HG03196 (cell line): Measurements from ENCODE around the gene GRAP2.

ENCODE experiments used
- ATAC-seq: cut with Tn5 transposase; IDR thresholded peaks from one replicate; pipeline ENCODE4 v1.9.1; 2021; ENCODE audit not compliant: unreplicated experiment

GRAP2 gene

GRCh38 chr22:39960791-39961746 is 60.2 kb downstream of the GRAP2 start:
- ATAC-seq, result peak; percentile 89

DNA sequence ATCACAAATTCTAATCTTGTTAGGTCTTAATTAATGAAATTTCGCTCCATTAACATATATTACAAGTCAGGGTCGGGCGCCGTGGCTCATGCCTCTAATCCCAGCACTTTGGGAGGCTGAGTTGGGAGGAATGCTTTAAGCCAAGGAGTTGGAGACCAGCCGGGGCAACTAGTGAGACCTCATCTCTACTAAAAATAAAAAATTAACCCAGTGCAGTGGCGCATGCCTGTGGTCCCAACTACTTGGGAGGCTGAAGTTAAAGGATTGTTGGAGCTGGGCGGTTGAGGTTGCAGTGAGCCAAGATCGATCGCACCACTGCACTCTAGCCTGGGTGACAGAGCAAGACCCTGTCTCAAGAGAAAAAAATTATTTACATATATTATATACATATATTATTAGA is 61.2 kb downstream of the GRAP2 start:
- ATAC-seq, result no peak

GRCh38 chr22:39965748-39966147 is 64.9 kb downstream of the GRAP2 start:
- no peak for ATAC-seq

- ATAC-seq, result no peak
Observed at GRCh38 chr22:39966470-39966869, 65.6 kb downstream of the GRAP2 start.

DNA sequence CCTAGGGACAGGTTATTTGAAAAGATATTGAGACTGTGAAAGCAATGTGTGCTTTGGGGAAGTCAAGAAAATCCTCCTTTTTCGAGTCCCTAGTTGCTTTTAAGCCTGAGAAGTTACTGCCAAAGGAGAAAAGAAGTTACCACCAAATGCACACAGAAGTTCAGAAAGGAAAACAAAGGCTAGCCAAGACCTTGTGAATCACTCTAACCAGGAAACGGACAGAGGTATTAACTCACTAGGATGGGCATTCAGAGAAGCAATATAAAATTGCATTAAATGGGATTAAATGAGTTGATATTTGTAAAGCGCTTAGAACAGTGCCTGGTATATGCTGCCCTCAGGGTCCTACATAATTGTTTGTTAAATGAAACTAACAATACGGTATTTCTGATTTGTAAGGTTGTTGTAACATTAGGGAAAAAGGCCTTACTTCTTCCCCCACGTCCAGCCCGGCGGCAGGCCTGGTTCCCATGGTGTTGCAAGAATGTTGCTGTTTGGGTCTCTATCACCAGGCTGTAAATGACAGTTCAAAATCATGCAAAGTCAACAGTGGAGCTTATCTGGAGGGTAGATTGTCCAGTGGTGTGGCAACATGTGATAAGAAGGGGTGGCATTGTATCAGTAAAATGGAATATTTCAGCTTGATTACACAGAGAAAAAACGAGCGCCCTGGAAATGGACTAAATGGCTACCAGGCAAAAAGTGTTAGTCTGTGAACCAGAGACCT is 66.4 kb downstream of the GRAP2 start:
- no peak for ATAC-seq

DNA sequence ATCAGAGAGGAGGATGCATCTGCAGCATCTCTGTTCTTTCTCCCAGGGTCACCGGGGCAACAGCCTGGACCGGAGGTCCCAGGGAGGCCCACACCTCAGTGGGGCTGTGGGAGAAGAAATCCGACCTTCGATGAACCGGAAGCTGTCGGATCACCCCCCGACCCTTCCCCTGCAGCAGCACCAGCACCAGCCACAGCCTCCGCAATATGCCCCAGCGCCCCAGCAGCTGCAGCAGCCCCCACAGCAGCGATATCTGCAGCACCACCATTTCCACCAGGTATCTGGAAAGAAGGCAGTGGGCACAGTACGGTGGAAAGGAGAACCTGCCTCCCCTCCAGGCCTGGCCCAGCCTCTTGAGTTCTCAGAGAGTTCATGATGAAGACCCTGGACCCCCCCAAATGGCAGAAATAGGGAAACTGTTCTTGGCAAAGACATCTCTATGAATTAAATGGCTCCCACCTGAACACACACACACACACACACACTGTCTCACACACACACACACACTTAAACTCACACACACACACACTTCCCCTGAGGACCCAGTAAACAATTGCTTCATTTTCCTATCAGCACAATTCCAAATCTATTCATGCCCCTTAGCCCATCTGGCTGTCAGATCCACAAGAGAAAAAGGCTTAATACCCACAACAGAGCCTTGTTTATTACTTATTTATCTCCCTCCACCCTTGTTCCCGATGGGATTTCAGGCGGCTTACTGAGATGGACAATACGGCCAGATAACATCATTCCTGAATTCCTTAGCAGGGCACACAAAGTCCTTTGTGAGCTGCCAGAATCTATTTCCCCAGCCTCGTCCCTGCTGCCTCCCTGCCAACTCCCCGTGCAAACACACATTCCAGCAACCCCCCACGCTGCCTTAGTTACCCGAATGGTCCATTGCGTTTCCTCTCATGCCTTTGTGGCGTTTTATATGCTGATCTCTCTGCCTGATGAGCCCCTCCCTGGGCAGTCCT is 67.4 kb downstream of the GRAP2 start:
- no peak for ATAC-seq

DNA sequence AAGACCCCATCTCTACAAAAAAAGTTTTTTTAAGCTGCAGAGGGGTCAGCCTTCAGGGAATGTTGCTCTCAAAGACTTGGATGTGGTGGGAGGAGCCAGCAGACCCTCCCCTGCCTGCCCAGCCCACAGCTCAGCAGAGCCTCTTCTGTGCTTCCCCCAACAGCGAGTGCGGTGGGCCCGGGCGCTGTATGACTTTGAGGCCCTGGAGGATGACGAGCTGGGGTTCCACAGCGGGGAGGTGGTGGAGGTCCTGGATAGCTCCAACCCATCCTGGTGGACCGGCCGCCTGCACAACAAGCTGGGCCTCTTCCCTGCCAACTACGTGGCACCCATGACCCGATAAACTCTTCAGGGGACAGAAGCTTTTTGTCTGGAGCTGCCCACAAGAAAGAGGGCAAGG is 69.9 kb downstream of the GRAP2 start:
- ATAC-seq, result no peak

DNA sequence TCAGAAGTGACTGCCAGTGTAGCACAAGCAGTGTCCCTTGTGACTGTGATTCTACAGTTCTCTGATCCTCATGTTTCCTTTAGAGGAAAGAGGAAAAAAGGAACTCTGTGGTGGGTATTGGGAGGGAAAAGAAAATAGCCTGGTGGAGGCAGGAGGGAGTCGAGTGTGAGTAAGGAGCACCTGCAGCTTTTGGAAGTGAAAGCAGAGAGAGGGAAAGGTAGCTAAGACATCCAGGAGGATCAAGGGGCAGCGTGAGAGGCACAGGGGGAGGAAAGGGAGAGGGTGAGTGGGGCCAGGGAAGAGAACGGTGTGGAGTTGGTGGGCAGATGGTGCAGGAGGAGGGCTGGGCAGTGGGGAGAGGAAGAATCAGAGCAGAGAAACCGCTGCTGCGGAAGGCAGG is 71.8 kb downstream of the GRAP2 start:
- no peak for ATAC-seq

- ATAC-seq, result no peak
Observed at GRCh38 chr22:39973656-39974055, 72.8 kb downstream of the GRAP2 start.

DNA sequence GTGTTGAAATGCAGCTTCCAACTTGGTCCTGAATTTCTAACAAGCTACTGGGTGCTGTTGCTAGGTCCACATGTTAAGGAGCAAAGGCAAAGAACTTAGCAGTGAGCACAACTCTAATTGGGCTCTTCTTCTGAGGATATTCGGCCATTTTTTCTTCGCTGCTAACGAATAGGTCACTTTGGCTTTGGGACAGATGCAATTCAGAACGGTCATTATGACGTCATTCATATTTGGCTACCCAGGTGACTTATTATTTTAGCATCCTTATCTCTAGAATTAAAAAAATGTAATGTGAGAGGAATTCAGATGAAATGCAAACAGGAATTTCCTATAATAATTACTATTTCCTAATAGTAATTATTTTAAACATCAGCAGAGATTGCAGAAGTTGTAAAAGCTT is 73.2 kb downstream of the GRAP2 start:
- no peak for ATAC-seq

DNA sequence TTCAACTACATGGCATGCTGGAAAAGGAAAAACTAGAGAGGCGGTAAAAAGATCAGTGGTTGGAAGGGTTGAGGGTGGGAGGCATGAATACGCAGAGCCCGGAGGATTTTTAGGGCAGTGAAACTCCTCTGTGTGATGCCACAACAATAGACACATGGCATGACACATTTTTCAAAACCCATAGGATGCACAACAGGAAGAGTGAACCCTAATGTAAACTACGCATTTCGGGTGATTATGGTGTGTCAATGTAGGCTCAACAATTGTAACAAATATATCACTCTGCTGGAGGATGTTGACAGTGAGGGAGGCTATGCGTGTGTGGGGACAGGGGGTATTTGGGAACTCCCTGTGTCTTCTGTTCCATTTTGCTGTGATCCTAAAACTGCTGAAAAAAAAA is 78.2 kb downstream of the GRAP2 start:
- ATAC-seq, result no peak

DNA sequence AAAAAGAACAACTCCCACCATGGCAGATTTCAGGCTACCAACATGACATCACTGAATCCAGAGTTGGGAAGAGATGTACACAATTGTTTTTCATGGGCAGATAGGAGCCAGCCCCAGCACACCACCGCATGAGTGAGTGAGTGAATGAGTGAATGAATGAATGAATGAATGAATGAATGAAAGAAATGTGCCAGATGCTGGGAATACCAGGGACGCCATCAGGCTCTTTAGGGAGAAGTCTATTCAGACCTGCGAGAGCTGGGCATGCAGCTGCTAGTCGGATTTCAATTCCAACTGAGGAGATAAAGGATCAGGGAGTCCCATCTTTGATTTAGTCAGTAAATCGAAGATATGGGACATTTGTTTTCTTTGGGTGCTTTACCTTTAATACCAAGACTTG is 78.6 kb downstream of the GRAP2 start:
- ATAC-seq, result no peak

- no peak for ATAC-seq
Observed at GRCh38 chr22:39980596-39980995, 79.7 kb downstream of the GRAP2 start.

DNA sequence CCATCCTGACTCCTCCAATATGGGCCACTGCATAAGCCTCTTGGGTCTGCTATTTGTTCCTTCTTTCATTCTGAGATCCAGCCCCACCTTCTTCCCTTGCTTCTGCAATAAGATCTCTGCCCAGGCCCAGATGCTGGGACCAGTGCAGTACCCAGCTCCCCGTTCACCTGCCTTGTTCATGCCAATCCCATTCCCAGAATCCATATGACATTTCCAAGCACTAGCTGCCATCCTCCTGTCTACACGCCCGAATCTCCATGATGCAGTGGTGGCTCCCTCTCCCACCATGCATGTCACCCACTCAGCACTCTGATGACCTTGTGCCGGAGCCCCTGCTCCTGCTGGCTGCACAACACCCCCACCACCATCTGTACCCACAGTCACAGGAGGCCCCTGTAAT is 82.5 kb downstream of the GRAP2 start:
- ATAC-seq, result no peak

DNA sequence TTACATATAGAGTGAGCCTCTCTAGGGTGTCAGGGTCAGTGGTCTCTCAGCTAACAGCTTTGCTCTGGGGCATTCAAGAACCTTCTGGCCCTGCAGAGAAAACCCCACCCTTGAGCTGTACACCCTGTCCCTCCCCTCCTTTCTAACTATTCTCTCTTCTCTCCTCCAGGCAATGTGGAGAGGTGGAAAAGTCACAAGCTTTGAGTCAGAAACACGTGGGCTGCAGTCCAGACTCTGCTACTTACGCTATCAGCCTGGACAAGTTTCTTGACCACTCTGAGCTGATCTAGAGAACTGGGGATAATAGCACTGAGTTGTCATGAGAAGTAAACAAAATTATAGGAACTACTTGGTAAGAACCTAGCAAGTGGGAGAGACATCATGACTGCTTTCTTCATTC is 83.1 kb downstream of the GRAP2 start:
- no peak for ATAC-seq

- no peak for ATAC-seq
Observed at GRCh38 chr22:39984746-39985145, 83.9 kb downstream of the GRAP2 start.

- no peak for ATAC-seq
Observed at GRCh38 chr22:39985383-39986035, 84.6 kb downstream of the GRAP2 start.

DNA sequence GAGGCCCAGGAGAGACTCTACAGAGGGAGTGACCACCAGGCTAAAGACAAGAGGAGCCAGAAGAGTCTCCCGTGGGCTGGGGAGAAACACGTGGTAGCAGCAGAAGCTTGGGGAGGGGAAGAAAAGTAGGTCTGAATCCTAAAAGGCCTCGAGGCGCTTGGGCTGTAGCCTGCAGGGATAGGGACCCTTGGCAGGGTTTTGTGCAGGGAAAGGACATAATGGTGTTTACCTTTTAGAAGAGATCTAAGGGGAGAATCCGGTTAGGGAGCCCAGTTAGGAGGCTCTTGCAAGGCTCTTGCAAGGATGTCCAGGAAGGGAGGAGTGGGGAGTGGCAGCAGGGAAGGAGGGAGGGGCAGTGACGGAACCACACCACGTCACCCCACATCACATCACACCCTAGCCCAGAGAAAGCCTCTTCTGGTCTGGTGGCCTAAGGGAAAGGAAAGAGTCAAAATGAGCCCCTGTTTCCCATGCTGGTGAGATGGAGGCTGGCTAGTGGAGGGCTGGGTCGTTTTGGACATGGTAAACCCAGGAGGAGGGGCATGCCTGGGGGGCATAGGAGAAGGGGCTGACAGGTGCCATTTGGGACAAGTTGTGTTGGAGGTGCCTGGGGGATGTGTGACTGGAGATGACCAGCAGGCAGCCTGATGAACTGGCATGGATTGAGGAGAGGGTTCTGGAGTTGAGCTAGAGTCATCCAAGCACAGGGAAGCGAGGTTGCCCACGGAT is 87.7 kb downstream of the GRAP2 start:
- no peak for ATAC-seq

- ATAC-seq, result no peak
Observed at GRCh38 chr22:39989633-39990032, 88.7 kb downstream of the GRAP2 start.

DNA sequence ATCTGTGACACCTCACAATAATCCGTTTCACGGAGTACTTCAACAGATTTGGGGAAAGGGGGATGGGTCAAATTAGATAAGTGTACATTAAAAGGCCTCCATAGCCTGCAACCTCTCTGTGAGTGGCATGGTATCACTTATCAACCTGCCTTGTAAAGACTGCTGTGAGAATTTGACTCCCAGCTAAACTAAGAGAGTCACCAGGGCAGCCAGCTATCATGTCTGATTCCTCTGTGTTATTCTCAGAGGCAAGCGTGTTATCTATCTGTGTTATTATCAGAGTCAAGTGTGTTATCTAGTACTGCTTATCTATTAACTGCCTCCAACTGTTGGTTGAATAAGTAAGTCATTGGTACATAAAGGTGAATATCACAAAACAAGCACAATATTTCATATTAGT is 89.8 kb downstream of the GRAP2 start:
- ATAC-seq, result no peak
